ENCODE measurements around the gene MPZ.
A peak's percentile ranks its signal among the peaks of the same experiment; 100 is the strongest.

DNA sequence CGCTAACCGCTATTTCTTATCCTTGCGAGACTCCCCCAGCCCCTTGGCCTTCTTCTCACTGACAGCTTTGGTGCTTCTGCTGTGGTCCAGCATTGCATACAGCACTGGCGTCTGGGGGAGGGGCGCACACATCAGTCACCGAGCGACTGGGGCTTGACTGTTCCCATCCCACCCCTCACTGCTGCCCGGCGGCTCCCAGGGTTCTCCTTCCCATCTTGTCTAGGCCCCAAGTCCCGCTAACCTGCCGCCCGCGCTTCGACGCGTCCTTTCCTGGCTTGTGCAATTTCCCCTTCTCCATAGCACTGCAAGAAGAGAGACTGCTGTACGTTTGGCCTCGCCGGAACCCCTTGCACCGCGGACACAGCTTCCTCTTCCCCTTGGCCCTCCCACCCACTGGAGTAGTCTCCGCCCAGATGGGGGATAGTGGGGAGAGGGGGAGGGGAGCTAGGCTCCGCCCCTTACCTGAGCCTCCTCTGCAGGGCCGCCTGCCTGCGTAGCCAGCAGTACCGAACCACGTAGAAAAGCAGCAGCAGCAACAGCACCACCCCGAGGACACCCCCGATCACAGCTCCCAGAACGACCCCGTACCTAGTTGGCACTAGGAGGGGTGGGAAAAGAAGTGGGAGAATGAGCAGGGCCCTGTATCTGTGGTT lies 3.8 kb downstream of the MPZ start:
- TF ChIP-seq CTCF (IDR thresholded peaks at IDR 0.05; ENCODE audit: poor library complexity) (peak; percentile 49), EZH2phosphoT487 (IDR thresholded peaks at IDR 0.05; ENCODE audit: low read depth, severe bottlenecking, unreplicated experiment) (no peak)
